ENCODE data around the gene CCDC178.

GRCh38 chr18:33014060-33014796 is 426.3 kb downstream of the CCDC178 start:
- no peak for TF ChIP-seq CTCF (IDR thresholded peaks at IDR 0.05)
- no peak for TF ChIP-seq POLR2A (IDR thresholded peaks at IDR 0.05)
- no peak for TF ChIP-seq EP300 (IDR thresholded peaks at IDR 0.05)
